ENCODE measurements around the gene KRT75.

The KRT75 gene

DNA sequence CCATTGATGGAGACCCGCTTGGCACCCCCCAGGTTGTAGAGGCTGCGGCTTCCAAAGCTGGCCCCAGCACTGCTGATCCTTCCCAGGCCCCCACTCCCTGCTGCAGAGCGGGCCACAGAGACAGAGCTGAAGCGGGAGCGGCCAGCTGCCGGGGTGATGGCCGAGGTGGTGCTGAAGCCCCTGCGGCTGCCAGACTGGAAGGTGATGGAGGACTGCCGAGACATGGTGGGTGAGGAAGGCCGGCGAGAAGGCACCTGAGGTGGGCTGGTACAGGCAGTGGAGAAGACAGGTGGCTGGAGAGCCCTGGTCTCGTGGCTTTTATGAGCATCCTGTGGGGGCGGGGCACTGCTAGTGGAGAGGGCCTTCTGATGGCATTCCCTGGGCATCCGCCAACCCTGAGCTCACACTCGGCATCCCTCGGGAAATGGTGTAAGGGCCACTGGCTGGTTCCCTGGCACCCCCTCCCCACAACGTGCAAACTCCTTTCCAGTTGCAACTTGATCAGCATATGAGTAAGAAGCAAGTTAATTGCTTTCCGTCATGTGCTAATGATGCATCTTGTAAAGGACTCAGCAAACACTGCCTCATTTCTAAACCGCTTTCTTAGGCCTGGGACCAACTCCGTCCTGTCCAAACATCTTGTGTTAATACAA is at the start of gene KRT75:
KRT75 (minus strand) TSS at position 291 of the 653 bp plus-strand sequence; CDS start at position 224, 67 bp downstream.
- no peak for TF ChIP-seq CTCF (conservative IDR thresholded peaks at IDR 0.05)
- H3K27ac ChIP-seq = no peak within 1 kb of the TSS

GRCh38 chr12:52480073-52480472 is 45.9 kb upstream of the KRT75 start:
- no peak for TF ChIP-seq CTCF (conservative IDR thresholded peaks at IDR 0.05)
- H3K27ac ChIP-seq = no peak overlapping the region

GRCh38 chr12:52477651-52478050 is 43.5 kb upstream of the KRT75 start:
- no peak overlapping the region for H3K27ac ChIP-seq
- TF ChIP-seq CTCF (conservative IDR thresholded peaks at IDR 0.05) = no peak

- TF ChIP-seq CTCF (conservative IDR thresholded peaks at IDR 0.05) = no peak
Measured at GRCh38 chr12:52474212-52474611, 40.0 kb upstream of the KRT75 start.

DNA sequence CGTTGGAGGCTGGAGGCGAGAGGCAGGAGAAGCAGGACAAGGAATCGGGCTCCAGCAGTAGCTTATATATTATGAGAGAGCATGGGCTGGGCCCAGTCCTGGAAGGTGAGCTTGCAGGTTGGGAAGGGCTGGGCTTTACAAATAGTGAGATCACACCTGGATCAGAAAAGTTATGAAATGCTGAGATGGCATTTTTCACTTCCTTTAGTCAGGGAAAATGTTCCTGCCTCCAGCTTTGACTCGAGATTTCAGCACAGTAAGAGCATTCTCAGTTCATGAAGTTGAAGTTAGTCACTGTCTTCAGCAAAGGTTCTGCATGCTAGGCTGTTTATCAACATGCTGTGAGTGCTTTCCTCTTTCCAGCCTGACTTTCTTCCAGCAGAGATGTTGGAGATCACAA is 39.6 kb upstream of the KRT75 start, which contains the start of gene KRT6C:
KRT6C (minus strand) TSS at position 38 of the 400 bp plus-strand sequence. CDS start 68 bp downstream, outside the sequence.
- no peak within 1 kb of the TSS for H3K27ac ChIP-seq
- TF ChIP-seq CTCF (conservative IDR thresholded peaks at IDR 0.05) = no peak

More at GRCh38 chr12:52474212-52474611, 40.0 kb upstream of the KRT75 start:
- no peak overlapping the region for H3K27ac ChIP-seq

GRCh38 chr12:52469853-52470252 is 35.7 kb upstream of the KRT75 start:
- no peak overlapping the region for H3K27ac ChIP-seq
- no peak for TF ChIP-seq CTCF (conservative IDR thresholded peaks at IDR 0.05)

DNA sequence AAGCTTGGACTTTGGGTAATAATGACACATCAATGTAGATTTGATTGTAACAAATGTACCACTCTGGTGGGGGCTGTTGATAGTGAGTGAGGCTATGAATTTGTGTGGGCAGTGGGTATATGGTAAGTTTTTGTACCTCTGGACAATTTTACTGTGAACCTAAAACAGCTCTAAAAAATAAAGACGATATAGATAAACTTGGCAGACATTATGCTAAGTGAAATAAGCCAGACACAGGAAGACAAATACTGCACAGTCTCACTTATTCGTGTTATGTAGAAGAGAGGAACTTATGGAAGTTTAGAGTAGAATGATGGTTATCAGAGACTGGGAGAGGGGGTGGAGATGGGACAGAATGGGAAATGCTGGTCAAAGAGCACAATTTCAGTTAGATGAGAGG is 30.7 kb upstream of the KRT75 start:
- TF ChIP-seq CTCF (conservative IDR thresholded peaks at IDR 0.05) = no peak
- H3K27ac ChIP-seq = no peak overlapping the region
